OCI-M2 (cell line): ENCODE measurements around the gene SLC10A6.

Experiments used
- DNase-seq: peaks from one replicate; lab custom pipeline; 2025; ENCODE audit not compliant: unreplicated experiment; lab: John Stamatoyannopoulos, UW

SLC10A6 gene

DNA sequence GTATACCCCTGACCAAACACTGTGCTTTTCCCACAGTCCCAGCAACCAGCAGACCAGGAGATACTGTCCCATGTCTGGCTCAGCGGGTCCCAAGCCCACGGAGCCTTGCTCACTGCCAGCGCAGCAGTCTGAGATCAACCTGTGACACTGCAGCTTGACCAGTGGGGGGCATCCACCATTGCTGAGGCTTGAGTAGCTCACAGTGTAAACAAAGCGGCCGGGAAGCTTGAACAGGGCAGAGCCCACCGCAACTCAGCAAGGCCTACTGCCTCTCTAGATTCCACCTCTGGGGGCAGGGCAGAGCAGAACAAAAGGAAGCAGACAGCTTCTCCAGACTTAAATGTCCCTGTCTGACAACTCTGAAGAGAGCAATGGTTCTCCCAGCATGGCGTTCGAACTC, 58.1 kb downstream of the SLC10A6 start:
- DNase-seq, result no peak

DNA sequence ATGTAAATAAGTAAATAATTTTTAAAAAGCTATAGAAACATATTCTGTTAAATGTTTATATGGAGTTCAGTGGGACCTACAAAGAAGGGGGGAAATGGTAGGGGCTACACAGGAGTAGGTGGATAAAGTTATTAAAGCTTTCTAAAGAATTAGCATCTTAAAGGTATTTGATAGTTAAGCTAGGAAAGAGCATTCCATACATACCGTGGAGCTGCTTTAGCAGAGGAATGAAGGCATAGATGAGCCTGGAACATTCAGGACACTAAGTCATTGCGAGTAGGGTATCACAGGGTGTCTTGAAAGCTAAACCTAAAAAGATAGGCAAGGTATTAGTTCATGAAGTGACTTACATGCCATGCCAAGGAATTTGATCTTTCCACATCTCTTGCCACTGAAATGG, 60.4 kb downstream of the SLC10A6 start:
- no peak for DNase-seq

DNA sequence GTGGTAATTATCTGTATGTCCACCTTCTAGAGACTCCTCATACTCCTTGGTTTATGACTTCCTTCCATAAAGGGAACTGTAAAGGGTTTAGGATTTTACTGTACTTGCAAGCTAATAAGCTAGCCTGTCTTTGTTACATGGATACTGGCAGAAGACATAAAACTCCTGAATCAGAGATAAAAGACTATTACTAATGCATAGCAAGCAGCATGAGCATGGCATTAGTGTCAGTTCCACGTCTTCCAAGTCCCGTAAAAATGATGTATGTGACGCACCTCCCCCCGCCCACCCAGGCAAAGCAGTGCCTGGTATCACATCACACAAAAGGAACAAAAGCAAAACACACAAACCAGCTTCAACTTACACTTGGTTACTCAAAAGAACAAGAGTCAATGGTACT, 71.0 kb downstream of the SLC10A6 start:
- DNase-seq, result no peak

DNA sequence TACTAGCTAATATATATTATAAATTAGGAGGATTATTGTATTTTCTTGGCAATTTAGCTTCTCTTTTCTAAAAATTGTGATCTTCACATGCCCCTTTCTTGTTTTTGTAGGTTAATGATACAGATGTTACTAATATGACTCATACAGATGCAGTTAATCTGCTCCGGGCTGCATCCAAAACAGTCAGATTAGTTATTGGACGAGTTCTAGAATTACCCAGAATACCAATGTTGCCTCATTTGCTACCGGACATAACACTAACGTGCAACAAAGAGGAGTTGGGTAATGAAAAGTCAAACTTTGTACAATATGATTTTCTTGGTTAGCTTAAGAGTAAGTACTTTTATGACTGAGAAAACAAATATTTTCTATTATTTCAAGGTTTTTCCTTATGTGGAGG, 74.1 kb downstream of the SLC10A6 start:
- no peak for DNase-seq
